Measurements from ENCODE around the gene CCDC180.
A peak's percentile ranks its signal among the peaks of the same experiment; 100 is the strongest.

DNA sequence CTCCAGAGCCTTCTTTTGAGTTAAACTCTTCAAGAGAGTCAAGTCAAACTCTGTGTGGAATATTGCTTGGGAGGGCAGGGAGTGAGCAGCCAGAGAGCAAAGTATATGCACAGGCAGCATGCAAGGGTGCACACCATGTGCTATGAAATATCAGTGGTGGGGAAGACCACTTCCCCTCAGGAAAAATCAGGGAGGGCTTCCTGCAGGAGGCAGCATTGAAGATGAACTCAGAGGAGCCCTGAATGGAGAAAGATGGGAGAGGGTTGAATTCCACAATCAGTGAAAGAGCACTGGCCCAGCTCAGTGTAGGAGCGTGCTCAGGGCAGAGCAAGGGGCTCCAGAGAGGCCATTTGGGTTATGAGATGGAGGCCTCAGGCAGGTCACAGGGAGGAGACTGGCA lies 41.9 kb downstream of the CCDC180 start:
- TF ChIP-seq TARDBP (IDR thresholded peaks at IDR 0.05): no peak
- TF ChIP-seq MCM7 (IDR thresholded peaks at IDR 0.05): no peak
- TF ChIP-seq TCF7 (IDR thresholded peaks at IDR 0.05; ENCODE audit: borderline replicate concordance): no peak
- TF ChIP-seq, protein P1, sequence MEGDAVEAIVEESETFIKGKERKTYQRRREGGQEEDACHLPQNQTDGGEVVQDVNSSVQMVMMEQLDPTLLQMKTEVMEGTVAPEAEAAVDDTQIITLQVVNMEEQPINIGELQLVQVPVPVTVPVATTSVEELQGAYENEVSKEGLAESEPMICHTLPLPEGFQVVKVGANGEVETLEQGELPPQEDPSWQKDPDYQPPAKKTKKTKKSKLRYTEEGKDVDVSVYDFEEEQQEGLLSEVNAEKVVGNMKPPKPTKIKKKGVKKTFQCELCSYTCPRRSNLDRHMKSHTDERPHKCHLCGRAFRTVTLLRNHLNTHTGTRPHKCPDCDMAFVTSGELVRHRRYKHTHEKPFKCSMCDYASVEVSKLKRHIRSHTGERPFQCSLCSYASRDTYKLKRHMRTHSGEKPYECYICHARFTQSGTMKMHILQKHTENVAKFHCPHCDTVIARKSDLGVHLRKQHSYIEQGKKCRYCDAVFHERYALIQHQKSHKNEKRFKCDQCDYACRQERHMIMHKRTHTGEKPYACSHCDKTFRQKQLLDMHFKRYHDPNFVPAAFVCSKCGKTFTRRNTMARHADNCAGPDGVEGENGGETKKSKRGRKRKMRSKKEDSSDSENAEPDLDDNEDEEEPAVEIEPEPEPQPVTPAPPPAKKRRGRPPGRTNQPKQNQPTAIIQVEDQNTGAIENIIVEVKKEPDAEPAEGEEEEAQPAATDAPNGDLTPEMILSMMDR (IDR thresholded peaks at IDR 0.05 in 2 of 3, conservative IDR thresholded peaks at IDR 0.05 in 1 of 3; ENCODE audit: insufficient read depth in 2 of 3, low read depth in 1 of 3, low read length in 3 of 3): no peak
- no peak for TF ChIP-seq HNRNPK (IDR thresholded peaks at IDR 0.05; ENCODE audit: low read depth, low read length, poor library complexity, severe bottlenecking)
- no peak for TF ChIP-seq RAD51 (IDR thresholded peaks at IDR 0.05; ENCODE audit: borderline replicate concordance, low read depth)
- TF ChIP-seq ZNF830 (CRISPR knock-in tag; IDR thresholded peaks at IDR 0.05): no peak
- TF ChIP-seq ZC3H11A (IDR thresholded peaks at IDR 0.05; ENCODE audit: low read depth, low read length): no peak
- TF ChIP-seq RCOR1 (IDR thresholded peaks at IDR 0.05; ENCODE audit: borderline replicate concordance in 1 of 2, low read depth in 2 of 2, low read length in 2 of 2): no peak
- no peak for TF ChIP-seq ZNF124 (CRISPR knock-in tag; IDR thresholded peaks at IDR 0.05)
- TF ChIP-seq, protein P2, sequence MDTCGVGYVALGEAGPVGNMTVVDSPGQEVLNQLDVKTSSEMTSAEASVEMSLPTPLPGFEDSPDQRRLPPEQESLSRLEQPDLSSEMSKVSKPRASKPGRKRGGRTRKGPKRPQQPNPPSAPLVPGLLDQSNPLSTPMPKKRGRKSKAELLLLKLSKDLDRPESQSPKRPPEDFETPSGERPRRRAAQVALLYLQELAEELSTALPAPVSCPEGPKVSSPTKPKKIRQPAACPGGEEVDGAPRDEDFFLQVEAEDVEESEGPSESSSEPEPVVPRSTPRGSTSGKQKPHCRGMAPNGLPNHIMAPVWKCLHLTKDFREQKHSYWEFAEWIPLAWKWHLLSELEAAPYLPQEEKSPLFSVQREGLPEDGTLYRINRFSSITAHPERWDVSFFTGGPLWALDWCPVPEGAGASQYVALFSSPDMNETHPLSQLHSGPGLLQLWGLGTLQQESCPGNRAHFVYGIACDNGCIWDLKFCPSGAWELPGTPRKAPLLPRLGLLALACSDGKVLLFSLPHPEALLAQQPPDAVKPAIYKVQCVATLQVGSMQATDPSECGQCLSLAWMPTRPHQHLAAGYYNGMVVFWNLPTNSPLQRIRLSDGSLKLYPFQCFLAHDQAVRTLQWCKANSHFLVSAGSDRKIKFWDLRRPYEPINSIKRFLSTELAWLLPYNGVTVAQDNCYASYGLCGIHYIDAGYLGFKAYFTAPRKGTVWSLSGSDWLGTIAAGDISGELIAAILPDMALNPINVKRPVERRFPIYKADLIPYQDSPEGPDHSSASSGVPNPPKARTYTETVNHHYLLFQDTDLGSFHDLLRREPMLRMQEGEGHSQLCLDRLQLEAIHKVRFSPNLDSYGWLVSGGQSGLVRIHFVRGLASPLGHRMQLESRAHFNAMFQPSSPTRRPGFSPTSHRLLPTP (IDR thresholded peaks at IDR 0.05; ENCODE audit: borderline replicate concordance, extremely low read depth, insufficient read length): peak; percentile 59
- TF ChIP-seq TRIM28 (IDR thresholded peaks at IDR 0.05): no peak
- TF ChIP-seq POLR2A (conservative IDR thresholded peaks at IDR 0.05): no peak

Measured in K562 (cell line).